Neural cell (in vitro differentiated cells): ENCODE measurements around the gene EMILIN2. TPM values are rescaled to one million over a fixed set of nuclear protein-coding genes. Genes with fewer than 3 reads are reported as not detected.

ENCODE experiments used
- H2AFZ ChIP-seq: fragments of 200-600, 300-800 bp; sonication (generic), shearing (Covaris generic); 2 replicates; pipeline ENCODE4 v1.6.0; 2014; ENCODE audit warnings: low read depth, mild to moderate bottlenecking, antibody characterized with exemption, low read length, moderate library complexity
- H3F3A ChIP-seq: fragments of 200-600 bp; shearing (Covaris generic); 2 replicates; pipeline ENCODE4 v1.6.1; 2016; ENCODE audit warnings: mild to moderate bottlenecking, moderate library complexity, mixed read lengths, antibody characterized with exemption, low read length; ENCODE audit not compliant: insufficient read depth, poor library complexity, severe bottlenecking
- H3K27ac ChIP-seq: fragments of 200-600, 300-800 bp; sonication (generic), shearing (Covaris generic); 2 replicates; pipeline ENCODE4 v1.5.1; 2014; ENCODE audit warnings: mild to moderate bottlenecking, low read length, moderate library complexity
- H3K27me3 ChIP-seq: fragments of 300-800, 200-600 bp; sonication (generic), shearing (Covaris generic); 2 replicates; pipeline ENCODE4 v1.6.0; 2014; ENCODE audit warnings: mild to moderate bottlenecking, low read depth, low read length, moderate library complexity; ENCODE audit not compliant: insufficient read depth
- H3K36me3 ChIP-seq: fragments of 300-800, 200-600 bp; sonication (generic), shearing (Covaris generic); 2 replicates; pipeline ENCODE4 v1.5.1; 2014; ENCODE audit warnings: mild to moderate bottlenecking, antibody characterized with exemption, low read length, moderate library complexity; ENCODE audit not compliant: insufficient read depth
- H3K4me2 ChIP-seq: fragments of 300-800, 200-600 bp; sonication (generic), shearing (Covaris generic); 2 replicates; pipeline ENCODE4 v1.6.0; 2014; ENCODE audit warnings: mild to moderate bottlenecking, low read length
- H3K4me3 ChIP-seq: fragments of 300-800, 200-600 bp; sonication (generic), shearing (Covaris generic); 2 replicates; pipeline ENCODE4 v1.5.1; 2014; ENCODE audit warnings: mild to moderate bottlenecking, low read length, moderate library complexity
- H3K79me2 ChIP-seq: fragments of 200-600 bp; shearing (Covaris generic); replicated peaks from 2 replicates; pipeline ENCODE4 v1.6.0; 2014; ENCODE audit warnings: mild to moderate bottlenecking, low read length, moderate library complexity; ENCODE audit not compliant: insufficient read depth
- H3K9ac ChIP-seq: fragments of 300-800, 200-600 bp; sonication (generic), shearing (Covaris generic); 2 replicates; pipeline ENCODE4 v1.6.1; 2016; ENCODE audit warnings: mild to moderate bottlenecking, low read length, mixed read lengths
- H3K9me2 ChIP-seq: fragments of 200-600 bp; shearing (Covaris generic); 2 replicates; pipeline ENCODE4 v1.6.1; 2016; ENCODE audit warnings: mild to moderate bottlenecking, low read length, mixed read lengths; ENCODE audit not compliant: insufficient read depth
- H3K9me3 ChIP-seq: fragments of 200-600, 300-800 bp; sonication (generic), shearing (Covaris generic); 2 replicates; pipeline ENCODE4 v1.6.1; 2016; ENCODE audit warnings: mild to moderate bottlenecking, mixed run types, low read length, moderate library complexity, mixed read lengths
- H4K20me1 ChIP-seq: fragments of 200-600 bp; shearing (Covaris generic); 2 replicates; pipeline ENCODE4 v1.6.1; 2016; ENCODE audit warnings: mild to moderate bottlenecking, mixed run types; ENCODE audit not compliant: insufficient read depth
- CTCF ChIP-seq: fragments of 450-650 bp; IDR thresholded peaks from 2 replicates; pipeline ENCODE4 v1.5.1; 2014; ENCODE audit warnings: antibody characterized with exemption, mild to moderate bottlenecking, moderate library complexity; ENCODE audit not compliant: poor library complexity, severe bottlenecking
- EP300 ChIP-seq: fragments of 450-650 bp; conservative IDR thresholded peaks from 2 replicates; pipeline ENCODE4 v1.6.1; 2014; ENCODE audit warnings: antibody characterized with exemption, mild to moderate bottlenecking, moderate library complexity; ENCODE audit not compliant: poor library complexity, severe bottlenecking
- EZH2 ChIP-seq: fragments of 200-600, 300-800 bp; shearing (Covaris generic), sonication (generic); IDR thresholded peaks from 2 replicates; pipeline ENCODE4 v1.6.1; 2014; ENCODE audit warnings: antibody characterized with exemption, low read length, borderline replicate concordance, mild to moderate bottlenecking; ENCODE audit not compliant: insufficient read depth, poor library complexity, severe bottlenecking
- MXI1 ChIP-seq: fragments of 450-650 bp; conservative IDR thresholded peaks from 2 replicates; pipeline ENCODE4 v1.6.1; 2014; ENCODE audit warnings: antibody characterized with exemption, mild to moderate bottlenecking; ENCODE audit not compliant: poor library complexity, severe bottlenecking
- POLR2AphosphoS5 ChIP-seq: IDR thresholded peaks from 2 replicates; pipeline ENCODE4 v1.6.1; 2012
- RAD21 ChIP-seq: fragments of 450-650 bp; conservative IDR thresholded peaks from 2 replicates; pipeline ENCODE4 v1.6.1; 2014; ENCODE audit warnings: antibody characterized with exemption, mild to moderate bottlenecking, moderate library complexity
- REST ChIP-seq: IDR thresholded peaks from 2 replicates; pipeline ENCODE4 v1.6.1; 2012; ENCODE audit warnings: borderline replicate concordance
- SMC3 ChIP-seq: fragments of 450-650 bp; conservative IDR thresholded peaks from 2 replicates; pipeline ENCODE4 v1.6.1; 2014; ENCODE audit warnings: antibody characterized with exemption, mild to moderate bottlenecking, moderate library complexity; ENCODE audit not compliant: poor library complexity
- TAF1 ChIP-seq: IDR thresholded peaks from 2 replicates; pipeline ENCODE4 v1.6.1; 2012; ENCODE audit warnings: low read depth
- polyA plus RNA-seq: library from polyadenylated mRNA; depleted of rRNA; stranded (reverse); fragments of >200 nt; gene quantifications from 2 replicates; pipeline ENCODE4 v1.2.3, GENCODE V29; 2014

The EMILIN2 gene
- polyA plus RNA-seq, 1 donor from 2014 or later, result not detected

GRCh38 chr18:2913398-2914005 is 66.7 kb downstream of the EMILIN2 start:
- no peaks in the 10 kb centered on the region for H4K20me1 ChIP-seq
- H2AFZ ChIP-seq, result no peak overlapping the region
- no peaks in the 10 kb centered on the region for H3K9me3 ChIP-seq
- H3F3A ChIP-seq, result no peaks in the 10 kb centered on the region
- no peaks in the 10 kb centered on the region for H3K36me3 ChIP-seq
- no peaks in the 10 kb centered on the region for H3K79me2 ChIP-seq
- no peaks in the 10 kb centered on the region for H3K27me3 ChIP-seq
- TF ChIP-seq CTCF, result no peak
- TF ChIP-seq POLR2AphosphoS5, result no peak
- no peak for TF ChIP-seq SMC3
- no peak for TF ChIP-seq MXI1
- TF ChIP-seq EP300, result no peak
- no peak for TF ChIP-seq RAD21
- TF ChIP-seq REST, result no peak
- no peak for TF ChIP-seq TAF1
- TF ChIP-seq EZH2, result no peak
- no peak overlapping the region for H3K27ac ChIP-seq
- no peak overlapping the region for H3K9ac ChIP-seq
- H3K4me2 ChIP-seq, result no peak overlapping the region
- no peak overlapping the region for H3K4me3 ChIP-seq
- H3K9me2 ChIP-seq, result no peaks in the 10 kb centered on the region

GRCh38 chr18:2914185-2914880 is 67.5 kb downstream of the EMILIN2 start:
- H3F3A ChIP-seq, result no peaks in the 10 kb centered on the region
- H4K20me1 ChIP-seq, result no peaks in the 10 kb centered on the region
- TF ChIP-seq SMC3, result no peak
- TF ChIP-seq POLR2AphosphoS5, result no peak
- no peak for TF ChIP-seq MXI1
- TF ChIP-seq TAF1, result no peak
- TF ChIP-seq EZH2, result no peak
- TF ChIP-seq CTCF, result no peak
- no peak for TF ChIP-seq REST
- TF ChIP-seq EP300, result no peak
- no peak for TF ChIP-seq RAD21
- no peak overlapping the region for H2AFZ ChIP-seq
- H3K4me2 ChIP-seq, result no peak overlapping the region
- no peak overlapping the region for H3K4me3 ChIP-seq
- H3K27ac ChIP-seq, result no peak overlapping the region
- H3K9ac ChIP-seq, result no peak overlapping the region
- no peaks in the 10 kb centered on the region for H3K79me2 ChIP-seq
- no peaks in the 10 kb centered on the region for H3K9me2 ChIP-seq
- no peaks in the 10 kb centered on the region for H3K36me3 ChIP-seq
- H3K27me3 ChIP-seq, result no peaks in the 10 kb centered on the region
- no peaks in the 10 kb centered on the region for H3K9me3 ChIP-seq
